Nephron progenitor cell (in vitro differentiated cells): Measurements from ENCODE around the gene MPP1.
A peak's percentile ranks its signal among the peaks of the same experiment; 100 is the strongest.

Experiments
- DNase-seq: peaks from one replicate; pipeline ENCODE4 v3.0.0; 2021
- H3K27ac Mint-ChIP-seq: 2 replicates; pipeline ENCODE4 v1.8.0; 2021; ENCODE audit warnings: mild to moderate bottlenecking, moderate library complexity, mixed read lengths
- H3K27me3 Mint-ChIP-seq: 2 replicates; pipeline ENCODE4 v1.8.0; 2021; ENCODE audit warnings: mild to moderate bottlenecking, low read depth, mixed read lengths; ENCODE audit not compliant: poor library complexity
- H3K36me3 Mint-ChIP-seq: 2 replicates; pipeline ENCODE4 v1.8.0; 2021; ENCODE audit warnings: low read depth, mixed read lengths
- H3K4me1 Mint-ChIP-seq: 2 replicates; pipeline ENCODE4 v1.8.0; 2021; ENCODE audit warnings: mixed read lengths
- H3K4me3 Mint-ChIP-seq: 2 replicates; pipeline ENCODE4 v1.8.0; 2021; ENCODE audit warnings: mild to moderate bottlenecking, moderate library complexity, mixed read lengths
- H3K9me3 Mint-ChIP-seq: 2 replicates; pipeline ENCODE4 v1.8.0; 2021; ENCODE audit warnings: mild to moderate bottlenecking, moderate library complexity, mixed read lengths
- CTCF ChIP-seq: fragments of 200-600 bp; sonication (generic); IDR thresholded peaks from 2 replicates; pipeline ENCODE4 v1.5.0; 2021; ENCODE audit warnings: antibody characterized with exemption

The MPP1 gene

GRCh38 chrX:154784149-154784995 lies 20.9 kb downstream of the MPP1 start:
- DNase-seq, result no peak
- no peak overlapping the region for H3K27ac Mint-ChIP-seq

GRCh38 chrX:154780968-154781367 lies 24.3 kb downstream of the MPP1 start:
- TF ChIP-seq CTCF, result no peak

More at GRCh38 chrX:154784149-154784995, 20.9 kb downstream of the MPP1 start:
- Mint-ChIP-seq H3K4me3 (no peak overlapping the region), H3K36me3 (peaks cover 25% of the 10 kb centered on the region), H3K9me3 (peaks cover 48% of the 10 kb centered on the region), H3K27me3 (peaks cover 4% of the 10 kb centered on the region), H3K4me1 (no peaks in the 10 kb centered on the region)
- TF ChIP-seq CTCF, result no peak

GRCh38 chrX:154779261-154779660 lies 26.0 kb downstream of the MPP1 start:
- TF ChIP-seq CTCF, result no peak
- peaks cover 5% of the 10 kb centered on the region for H3K27me3 Mint-ChIP-seq
- H3K9me3 Mint-ChIP-seq, result peaks cover 46% of the 10 kb centered on the region
- DNase-seq, result no peak
- H3K27ac Mint-ChIP-seq, result peak overlapping the region; percentile 45
- H3K4me3 Mint-ChIP-seq, result no peak overlapping the region
- H3K4me1 Mint-ChIP-seq, result no peaks in the 10 kb centered on the region
- peaks cover 44% of the 10 kb centered on the region for H3K36me3 Mint-ChIP-seq

More at GRCh38 chrX:154780968-154781367, 24.3 kb downstream of the MPP1 start:
- H3K4me3 Mint-ChIP-seq, result no peak overlapping the region
- H3K36me3 Mint-ChIP-seq, result peaks cover 35% of the 10 kb centered on the region
- no peak for DNase-seq
- peaks cover 49% of the 10 kb centered on the region for H3K9me3 Mint-ChIP-seq
- H3K27me3 Mint-ChIP-seq, result peaks cover 5% of the 10 kb centered on the region
- H3K27ac Mint-ChIP-seq, result no peak overlapping the region
- H3K4me1 Mint-ChIP-seq, result no peaks in the 10 kb centered on the region

GRCh38 chrX:154776753-154777152 lies 28.5 kb downstream of the MPP1 start:
- H3K27ac Mint-ChIP-seq, result no peak overlapping the region
- H3K36me3 Mint-ChIP-seq, result peaks cover 61% of the 10 kb centered on the region
- H3K9me3 Mint-ChIP-seq, result peaks cover 46% of the 10 kb centered on the region
- TF ChIP-seq CTCF, result no peak
- H3K4me1 Mint-ChIP-seq, result no peaks in the 10 kb centered on the region
- no peak overlapping the region for H3K4me3 Mint-ChIP-seq
- no peak for DNase-seq
- peaks cover 5% of the 10 kb centered on the region for H3K27me3 Mint-ChIP-seq

- TF ChIP-seq CTCF, result no peak
- H3K36me3 Mint-ChIP-seq, result peaks cover 67% of the 10 kb centered on the region
- H3K9me3 Mint-ChIP-seq, result peaks cover 52% of the 10 kb centered on the region
- DNase-seq, result no peak
- no peak overlapping the region for H3K27ac Mint-ChIP-seq
- H3K27me3 Mint-ChIP-seq, result peaks cover 5% of the 10 kb centered on the region
- no peak overlapping the region for H3K4me3 Mint-ChIP-seq
- no peaks in the 10 kb centered on the region for H3K4me1 Mint-ChIP-seq
Observed at GRCh38 chrX:154775419-154776349, 29.6 kb downstream of the MPP1 start.
